Jurkat, Clone E6-1 (cell line): ENCODE measurements around the gene ELOVL7. TPM values are rescaled to one million over a fixed set of nuclear protein-coding genes. Genes with fewer than 3 reads are reported as not detected.
"Not testable (repeated sequence)": the region's sequence is repeated elsewhere in the genome, so short reads cannot be mapped to it uniquely, and the experiment has no call there.

Experiments used
- DNase-seq: peaks from one replicate; pipeline ENCODE4 v3.0.0-alpha.2; 2011; ENCODE audit warnings: low read depth, low spot score
- H3K4me3 ChIP-seq: 2 replicates; pipeline ENCODE4 v1.5.1; 2011; ENCODE audit warnings: mild to moderate bottlenecking, low read length, control low read depth, moderate library complexity
- polyA plus RNA-seq: library from polyadenylated mRNA; unstranded; fragments of >200 nt; gene quantifications from one replicate; pipeline ENCODE4 v1.2.1, GENCODE V29; 2012; ENCODE audit warnings: missing spikeins; ENCODE audit not compliant: insufficient read length, insufficient read depth

The ELOVL7 gene
- polyA plus RNA-seq: 1.6 TPM

- peak; percentile 2 for DNase-seq
- peak within 1 kb of the TSS; percentile 34 for H3K4me3 ChIP-seq
These were observed at the start of gene ELOVL7 for GRCh38 chr5:60843936-60844905. TSS of gene ELOVL7 (minus strand) at chr5:60844269. CDS start at chr5:60787397, 56,872 bp downstream.

GRCh38 chr5:60893521-60893920 is 49.5 kb upstream of the ELOVL7 start:
- DNase-seq: no peak
- H3K4me3 ChIP-seq: no peak overlapping the region

GRCh38 chr5:60891667-60892066 is 47.6 kb upstream of the ELOVL7 start:
- no peak for DNase-seq

GRCh38 chr5:60888359-60889061 is 44.4 kb upstream of the ELOVL7 start:
- no peak overlapping the region for H3K4me3 ChIP-seq
- no peak for DNase-seq

More at GRCh38 chr5:60891667-60892066, 47.6 kb upstream of the ELOVL7 start:
- H3K4me3 ChIP-seq: no peak overlapping the region

DNA sequence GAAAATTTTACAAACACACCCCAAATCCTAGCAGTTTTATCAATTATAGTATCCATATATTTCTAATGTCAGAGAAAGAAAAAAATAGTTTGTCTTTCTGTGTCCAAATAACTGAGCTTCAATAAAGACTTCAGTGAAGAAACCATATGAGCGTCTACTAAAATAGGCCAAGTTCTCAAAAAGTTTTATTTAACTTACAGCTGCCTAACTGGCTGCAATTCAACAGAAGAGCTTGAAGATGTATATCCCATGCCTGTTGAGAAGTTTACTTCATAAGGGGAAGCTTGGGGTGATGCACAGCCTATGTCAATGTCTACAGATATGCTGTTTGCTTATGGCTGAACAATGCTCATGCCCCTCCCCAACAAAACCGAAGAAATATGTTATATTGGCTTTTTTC is 43.7 kb upstream of the ELOVL7 start:
- no peak overlapping the region for H3K4me3 ChIP-seq
- no peak for DNase-seq

DNA sequence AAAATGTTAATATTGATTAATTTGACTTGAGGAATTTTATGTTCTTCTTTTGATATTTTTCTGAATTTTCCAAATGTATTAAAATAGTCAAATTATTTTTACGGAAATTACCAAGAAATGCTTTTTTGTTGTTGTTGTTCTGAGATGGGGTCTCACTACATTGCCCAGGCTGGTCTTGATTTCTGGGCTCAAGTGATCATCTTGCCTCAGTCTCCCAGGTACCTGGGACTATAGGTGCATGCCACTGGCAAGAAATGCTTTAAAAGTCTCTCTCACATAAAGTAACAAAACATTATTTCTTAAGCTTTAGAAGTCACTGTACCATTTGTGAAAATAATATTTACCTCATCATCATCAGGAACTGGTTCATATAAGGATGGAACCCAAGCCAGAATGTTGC is 43.0 kb upstream of the ELOVL7 start:
- no peak overlapping the region for H3K4me3 ChIP-seq
- DNase-seq: no peak

DNA sequence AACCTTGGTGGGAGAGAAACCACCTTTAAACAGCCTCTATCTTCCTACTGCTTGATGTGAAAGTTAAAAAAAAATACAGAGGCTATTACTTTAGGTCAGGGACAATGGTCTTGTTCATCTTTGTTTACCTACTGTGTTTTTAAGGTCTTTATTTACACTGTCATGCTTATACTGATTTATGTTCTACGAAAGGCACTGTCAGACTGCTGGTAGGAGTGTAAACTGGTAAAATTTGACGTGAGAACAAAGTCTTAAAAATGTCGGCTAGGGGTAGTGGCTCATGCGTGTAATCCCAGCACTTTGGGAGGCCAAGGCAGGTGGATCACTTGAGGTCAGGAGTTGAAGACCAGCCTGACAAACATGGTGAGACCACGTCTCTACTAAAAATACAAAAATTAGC is 42.1 kb upstream of the ELOVL7 start:
- no peak overlapping the region for H3K4me3 ChIP-seq
- no peak for DNase-seq

DNA sequence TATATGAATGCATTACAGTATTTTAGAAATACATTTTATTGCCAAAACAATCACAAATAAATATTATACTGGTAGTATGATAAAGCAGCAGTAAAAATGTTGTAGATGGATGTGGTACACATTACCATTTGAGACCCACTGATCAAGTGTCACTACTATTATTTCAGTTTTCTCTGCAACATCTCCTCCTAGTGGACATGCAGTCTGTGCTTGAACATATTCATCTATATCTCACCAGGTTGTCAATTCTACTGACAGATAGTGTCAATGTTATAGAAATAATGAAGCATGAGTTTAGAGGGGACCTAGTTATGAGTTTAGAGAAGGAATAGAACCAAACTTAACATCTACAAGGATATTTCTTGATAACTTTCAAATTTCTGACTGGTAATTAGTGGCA is 39.2 kb upstream of the ELOVL7 start:
- peak; percentile 8 for DNase-seq
- no peak overlapping the region for H3K4me3 ChIP-seq

DNA sequence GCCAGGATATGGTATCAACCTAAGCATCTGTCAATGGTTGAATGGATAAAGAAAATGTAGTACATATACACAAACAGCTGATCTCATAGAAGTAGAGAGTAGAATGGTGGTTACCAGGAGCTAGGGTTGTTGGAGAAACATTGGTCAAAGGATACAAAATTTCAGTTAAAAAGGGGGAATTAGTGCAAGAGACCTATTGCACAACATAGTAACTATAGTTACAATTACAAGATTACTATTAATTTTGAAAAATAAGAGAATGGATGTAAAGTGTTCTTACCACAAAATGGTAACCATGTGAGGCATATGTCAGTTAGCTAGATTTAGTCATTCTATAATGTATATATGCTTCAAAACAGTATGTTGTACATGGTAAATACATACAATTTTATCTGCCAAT is 28.8 kb upstream of the ELOVL7 start:
- no peak for DNase-seq
- H3K4me3 ChIP-seq: no peak overlapping the region

- H3K4me3 ChIP-seq: no peak overlapping the region
- no peak for DNase-seq
These were observed 26.8 kb upstream of the ELOVL7 start for GRCh38 chr5:60870857-60871256.

DNA sequence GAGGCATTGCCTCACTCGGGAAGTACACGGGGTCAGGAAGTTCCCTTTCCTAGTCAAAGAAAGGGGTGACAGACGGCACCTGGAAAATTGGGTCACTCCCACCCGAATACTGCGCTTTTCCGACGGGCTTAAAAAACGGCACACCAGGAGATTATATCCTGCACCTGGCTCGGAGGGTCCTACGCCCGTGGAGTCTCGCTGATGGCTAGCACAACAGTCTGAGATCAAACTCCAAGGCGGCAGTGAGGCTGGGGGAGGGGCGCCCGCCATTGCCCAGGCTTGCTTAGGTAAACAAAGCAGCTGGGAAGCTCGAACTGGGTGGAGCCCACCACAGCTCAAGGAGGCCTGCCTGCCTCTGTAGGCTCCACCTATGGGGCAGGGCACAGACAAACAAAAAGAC is 16.5 kb upstream of the ELOVL7 start:
- not testable (repeated sequence) for H3K4me3 ChIP-seq, DNase-seq

DNA sequence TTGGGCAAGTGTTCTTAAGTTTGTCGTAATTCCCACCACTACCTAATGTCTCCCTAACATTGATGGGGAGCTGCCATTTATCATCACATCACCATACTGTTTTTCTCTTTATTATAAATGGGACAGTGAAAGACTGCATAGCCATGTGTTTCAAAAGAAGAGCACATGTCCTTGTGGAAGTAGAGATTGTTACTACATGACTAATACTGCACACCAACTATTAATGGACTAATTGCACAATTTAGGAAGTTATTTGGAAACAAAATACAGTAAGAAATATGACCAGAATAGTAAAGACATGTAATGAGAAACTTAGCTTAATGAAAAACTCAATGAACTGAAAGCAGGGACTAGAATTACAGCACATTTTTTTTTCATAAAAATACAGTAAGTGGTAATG is 12.0 kb upstream of the ELOVL7 start:
- H3K4me3 ChIP-seq: no peak overlapping the region
- no peak for DNase-seq

GRCh38 chr5:60852940-60853339 is 8.9 kb upstream of the ELOVL7 start:
- H3K4me3 ChIP-seq: no peak overlapping the region
- DNase-seq: no peak

- H3K4me3 ChIP-seq: no peak overlapping the region
- DNase-seq: no peak
These were observed 8.2 kb upstream of the ELOVL7 start for GRCh38 chr5:60852317-60852716.

GRCh38 chr5:60851626-60852025 is 7.6 kb upstream of the ELOVL7 start:
- H3K4me3 ChIP-seq: no peak overlapping the region
- no peak for DNase-seq

DNA sequence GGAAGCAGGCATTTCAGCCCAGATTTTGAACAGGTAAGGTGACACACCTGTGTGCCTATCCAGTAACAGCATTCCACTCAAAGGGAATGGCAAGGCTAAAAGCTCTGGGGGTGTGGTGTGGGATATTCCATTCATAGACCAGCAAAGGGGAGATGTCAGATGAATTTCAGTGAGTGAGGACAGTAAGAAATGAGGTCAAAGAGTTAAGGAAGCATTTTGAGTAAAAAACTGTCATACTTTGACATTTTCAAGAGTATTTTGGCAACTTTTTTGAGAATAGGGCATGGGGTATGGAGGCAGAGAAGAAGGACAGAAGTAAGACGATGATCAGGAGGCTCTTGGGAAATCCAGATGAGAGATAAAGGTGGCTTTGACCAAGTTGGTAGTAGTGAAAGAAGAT is 2.2 kb upstream of the ELOVL7 start:
- H3K4me3 ChIP-seq: no peak overlapping the region
- DNase-seq: no peak

GRCh38 chr5:60843386-60843935 is 608 bp downstream of the ELOVL7 start:
- H3K4me3 ChIP-seq: peak overlapping the region; percentile 34
- DNase-seq: no peak

- DNase-seq: no peak
- H3K4me3 ChIP-seq: no peak overlapping the region
These were observed 1.1 kb downstream of the ELOVL7 start for GRCh38 chr5:60842871-60843385.

GRCh38 chr5:60841361-60841760 is 2.7 kb downstream of the ELOVL7 start:
- no peak for DNase-seq
- H3K4me3 ChIP-seq: no peak overlapping the region

DNA sequence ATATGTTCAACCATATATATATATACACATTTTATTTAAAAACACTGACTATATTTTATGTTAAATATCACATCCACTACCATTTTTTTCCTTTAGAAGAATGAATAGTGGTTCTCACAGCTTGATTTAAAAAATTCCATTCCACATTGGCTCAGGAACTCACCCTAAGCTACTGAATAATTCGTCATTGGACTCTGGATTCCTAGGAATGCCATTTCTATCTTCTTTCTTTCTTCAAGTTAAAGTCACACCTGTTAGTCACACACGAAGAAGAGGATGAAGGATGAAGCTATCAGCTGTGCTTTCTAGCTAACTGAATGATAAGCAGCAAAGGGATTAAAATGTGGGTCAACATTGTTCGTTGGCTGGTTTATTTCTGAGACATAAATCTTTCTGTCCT is 7.9 kb downstream of the ELOVL7 start:
- no peak overlapping the region for H3K4me3 ChIP-seq
- no peak for DNase-seq
